HCT116 (cell line): ENCODE data around the gene GPC5.

Source experiments
- EGR1 ChIP-seq: IDR thresholded peaks from 2 replicates; pipeline ENCODE4 v1.6.1; 2012; ENCODE audit warnings: low read depth
- EZH2 ChIP-seq: fragments of 200-600 bp; sonication (generic); IDR thresholded peaks from 2 replicates; pipeline ENCODE4 v1.6.1; 2017; ENCODE audit warnings: antibody characterized with exemption, mixed run types
- JUND ChIP-seq: IDR thresholded peaks from 2 replicates; pipeline ENCODE4 v1.6.1; 2012
- POLR2A ChIP-seq: IDR thresholded peaks from 2 replicates; pipeline ENCODE4 v1.7.0; 2011; ENCODE audit warnings: borderline replicate concordance; ENCODE audit not compliant: insufficient read depth, insufficient read length; ENCODE audit errors: extremely low read depth
- POLR2AphosphoS5 ChIP-seq: IDR thresholded peaks from 2 replicates; pipeline ENCODE4 v1.6.1; 2011; ENCODE audit warnings: mild to moderate bottlenecking, low read depth, low read length, moderate library complexity
- SP1 ChIP-seq: IDR thresholded peaks from 2 replicates; pipeline ENCODE4 v1.6.1; 2012; ENCODE audit warnings: low read depth
- ZNF274 ChIP-seq: fragments of 200-500 bp; sonication (Bioruptor generic); IDR thresholded peaks from 2 replicates; pipeline ENCODE4 v1.6.1; 2014; ENCODE audit warnings: mild to moderate bottlenecking, low read depth, low read length, inconsistent platforms
- TF ChIP-seq, protein P1 (sequence below), 3 experiments: fragments of 200-600 bp in 1 of 3; sonication (generic) in 1 of 3; IDR thresholded peaks in 2 of 3; conservative IDR thresholded peaks in 1 of 3; 2 replicates each; pipeline ENCODE4 v1.5.1; 2012 to 2017; ENCODE audit warnings: low read depth in 2 of 3, low read length in 2 of 3, antibody characterized with exemption in 1 of 3, borderline replicate concordance in 1 of 3, control low read depth in 1 of 3, mild to moderate bottlenecking in 1 of 3, mixed read lengths in 1 of 3, mixed run types in 1 of 3, moderate library complexity in 1 of 3; ENCODE audit not compliant: insufficient read depth in 1 of 3
- TF ChIP-seq, protein P2 (sequence below): IDR thresholded peaks from 2 replicates; pipeline ENCODE4 v1.6.1; 2012; ENCODE audit warnings: low read depth

- TF ChIP-seq EGR1 (no peak), EZH2 (no peak), JUND (no peak), SP1 (no peak), ZNF274 (no peak), POLR2A (no peak), POLR2AphosphoS5 (no peak)
- TF ChIP-seq, protein P1, sequence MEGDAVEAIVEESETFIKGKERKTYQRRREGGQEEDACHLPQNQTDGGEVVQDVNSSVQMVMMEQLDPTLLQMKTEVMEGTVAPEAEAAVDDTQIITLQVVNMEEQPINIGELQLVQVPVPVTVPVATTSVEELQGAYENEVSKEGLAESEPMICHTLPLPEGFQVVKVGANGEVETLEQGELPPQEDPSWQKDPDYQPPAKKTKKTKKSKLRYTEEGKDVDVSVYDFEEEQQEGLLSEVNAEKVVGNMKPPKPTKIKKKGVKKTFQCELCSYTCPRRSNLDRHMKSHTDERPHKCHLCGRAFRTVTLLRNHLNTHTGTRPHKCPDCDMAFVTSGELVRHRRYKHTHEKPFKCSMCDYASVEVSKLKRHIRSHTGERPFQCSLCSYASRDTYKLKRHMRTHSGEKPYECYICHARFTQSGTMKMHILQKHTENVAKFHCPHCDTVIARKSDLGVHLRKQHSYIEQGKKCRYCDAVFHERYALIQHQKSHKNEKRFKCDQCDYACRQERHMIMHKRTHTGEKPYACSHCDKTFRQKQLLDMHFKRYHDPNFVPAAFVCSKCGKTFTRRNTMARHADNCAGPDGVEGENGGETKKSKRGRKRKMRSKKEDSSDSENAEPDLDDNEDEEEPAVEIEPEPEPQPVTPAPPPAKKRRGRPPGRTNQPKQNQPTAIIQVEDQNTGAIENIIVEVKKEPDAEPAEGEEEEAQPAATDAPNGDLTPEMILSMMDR (IDR thresholded peaks at IDR 0.05 in 2 of 3, conservative IDR thresholded peaks at IDR 0.05 in 1 of 3; ENCODE audit: borderline replicate concordance in 1 of 3, insufficient read depth in 1 of 3, low read depth in 2 of 3, low read length in 2 of 3), result no peak
- TF ChIP-seq, protein P2, sequence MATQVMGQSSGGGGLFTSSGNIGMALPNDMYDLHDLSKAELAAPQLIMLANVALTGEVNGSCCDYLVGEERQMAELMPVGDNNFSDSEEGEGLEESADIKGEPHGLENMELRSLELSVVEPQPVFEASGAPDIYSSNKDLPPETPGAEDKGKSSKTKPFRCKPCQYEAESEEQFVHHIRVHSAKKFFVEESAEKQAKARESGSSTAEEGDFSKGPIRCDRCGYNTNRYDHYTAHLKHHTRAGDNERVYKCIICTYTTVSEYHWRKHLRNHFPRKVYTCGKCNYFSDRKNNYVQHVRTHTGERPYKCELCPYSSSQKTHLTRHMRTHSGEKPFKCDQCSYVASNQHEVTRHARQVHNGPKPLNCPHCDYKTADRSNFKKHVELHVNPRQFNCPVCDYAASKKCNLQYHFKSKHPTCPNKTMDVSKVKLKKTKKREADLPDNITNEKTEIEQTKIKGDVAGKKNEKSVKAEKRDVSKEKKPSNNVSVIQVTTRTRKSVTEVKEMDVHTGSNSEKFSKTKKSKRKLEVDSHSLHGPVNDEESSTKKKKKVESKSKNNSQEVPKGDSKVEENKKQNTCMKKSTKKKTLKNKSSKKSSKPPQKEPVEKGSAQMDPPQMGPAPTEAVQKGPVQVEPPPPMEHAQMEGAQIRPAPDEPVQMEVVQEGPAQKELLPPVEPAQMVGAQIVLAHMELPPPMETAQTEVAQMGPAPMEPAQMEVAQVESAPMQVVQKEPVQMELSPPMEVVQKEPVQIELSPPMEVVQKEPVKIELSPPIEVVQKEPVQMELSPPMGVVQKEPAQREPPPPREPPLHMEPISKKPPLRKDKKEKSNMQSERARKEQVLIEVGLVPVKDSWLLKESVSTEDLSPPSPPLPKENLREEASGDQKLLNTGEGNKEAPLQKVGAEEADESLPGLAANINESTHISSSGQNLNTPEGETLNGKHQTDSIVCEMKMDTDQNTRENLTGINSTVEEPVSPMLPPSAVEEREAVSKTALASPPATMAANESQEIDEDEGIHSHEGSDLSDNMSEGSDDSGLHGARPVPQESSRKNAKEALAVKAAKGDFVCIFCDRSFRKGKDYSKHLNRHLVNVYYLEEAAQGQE, result no peak
Observed at GRCh38 chr13:91655731-91656130, 257.3 kb downstream of the GPC5 start.
